H1 (cell line): ENCODE data around the gene PURA. TPM values are rescaled to one million over a fixed set of nuclear protein-coding genes. Genes with fewer than 3 reads are reported as not detected.

Experiments
- SIN3A ChIP-seq, 2 experiments: IDR thresholded peaks in 1 of 2; conservative IDR thresholded peaks in 1 of 2; 2 replicates each; pipeline ENCODE4 v1.6.1; 2011 to 2012; ENCODE audit warnings: low read length in 2 of 2, improper control_type of control experiment in 1 of 2, low read depth in 1 of 2, mild to moderate bottlenecking in 1 of 2
- polyA plus RNA-seq, 7 experiments: library from polyadenylated mRNA; depleted of rRNA in 3 of 7; stranded (reverse) in 5 of 7; unstranded in 2 of 7; fragments of >200 nt in 5 of 7; fragments of 200-250 nt in 2 of 7; gene quantifications; 1 replicate in 5 of 7; 2 replicates in 1 of 7; 4 replicates in 1 of 7; pipeline versions ENCODE4 v1.2.1 to v1.2.3, GENCODE V29; 2011 to 2013; ENCODE audit warnings: missing spikeins in 2 of 7, mixed read lengths in 2 of 7
- total RNA-seq: library from RNA; stranded (reverse); fragmentation: NEBNext Ultra II Directional; extraction: Animal tissue kit (Norgen Biotek cat#: 25700); gene quantifications from 2 replicates; pipeline ENCODE4 v1.2.1, GENCODE V29; 2021

The PURA gene
- total and polyA plus RNA-seq, 2 of the 8 experiments (the other 6 are each of a cell fraction or from before 2014, with no cell fraction given), result 0.98 to 2.1 TPM

GRCh38 chr5:140128376-140128775, 14.5 kb downstream of the PURA start (continued):
- TF ChIP-seq SIN3A (conservative IDR thresholded peaks at IDR 0.05 in 1 of 2, IDR thresholded peaks at IDR 0.05 in 1 of 2; ENCODE audit: low read depth in 1 of 2, low read length in 2 of 2), result no peak
